ENCODE data around the gene INSC. TPM values are rescaled to one million over a fixed set of nuclear protein-coding genes. Genes with fewer than 3 reads are reported as not detected.

Gene INSC
- total and polyA plus RNA-seq, 2 experiments from 2014 or later: 1.1 to 1.2 TPM

DNA sequence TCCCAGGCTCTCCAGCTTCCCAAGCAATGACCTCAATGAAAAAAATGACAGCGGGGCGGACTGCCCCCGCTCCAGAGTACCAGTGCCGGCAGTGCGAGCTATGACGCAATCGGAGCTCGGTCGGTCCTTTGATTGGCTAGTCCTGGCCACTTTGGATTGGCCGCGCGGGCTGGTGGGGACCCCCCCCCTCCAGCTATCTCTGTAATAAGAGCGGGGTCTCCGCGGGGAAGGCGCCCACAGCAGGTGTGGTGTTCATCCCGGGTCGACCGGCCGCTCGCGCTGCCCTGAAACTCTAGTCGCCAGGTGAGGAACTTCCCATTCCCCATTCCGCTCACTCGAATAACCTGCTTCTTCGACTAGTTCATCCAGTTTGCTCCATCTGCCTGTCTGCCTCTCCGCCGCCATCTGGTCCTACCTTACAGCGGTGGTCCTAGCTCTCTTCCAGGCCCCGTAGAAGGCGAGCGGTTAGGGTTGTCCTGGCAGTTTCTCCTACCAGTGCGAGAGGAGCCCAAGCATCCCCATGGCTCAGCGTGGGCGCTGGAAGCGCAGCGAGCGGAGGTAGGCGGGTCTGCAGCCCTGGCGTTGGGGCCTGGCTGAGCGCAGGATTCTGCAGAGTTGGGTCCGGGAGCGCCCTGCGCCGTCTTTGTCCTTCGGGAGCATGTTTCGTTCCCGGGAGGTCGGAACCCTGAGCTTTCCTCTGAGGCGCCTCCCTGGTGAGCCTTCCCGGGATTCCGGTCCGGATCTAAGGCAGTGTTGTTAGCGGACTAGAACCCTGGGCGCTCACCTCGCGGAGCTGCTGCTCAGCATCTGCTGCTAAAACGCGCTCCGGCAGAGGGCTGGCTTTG is 41.1 kb upstream of the INSC start, which contains the start of gene CALCB:
Gene CALCB, plus strand, starts transcription at position 233 of the 845 bp plus-strand sequence. CDS start 1,126 bp downstream, outside the sequence.
- DNase-seq: peak; percentile 55
- Histone ChIP-seq H3K27me3 (replicated peaks; ENCODE audit: insufficient read depth) (peaks cover 22% of the 10 kb centered on the region), H3F3A (ENCODE audit: insufficient read depth) (no peaks in the 10 kb centered on the region), H3K4me1 (ENCODE audit: insufficient read depth) (peaks cover 11% of the 10 kb centered on the region; the same call in 1 of the 2 replicates), H3K9ac (no peak within 1 kb of the TSS), H3K9me2 (ENCODE audit: insufficient read depth) (no peaks in the 10 kb centered on the region), H2AFZ (peak within 1 kb of the TSS; percentile 74), H3K4me2 (ENCODE audit: unreplicated experiment) (peak within 1 kb of the TSS; percentile 57), H4K20me1 (ENCODE audit: insufficient read depth) (no peaks in the 10 kb centered on the region), H3K9me3 (ENCODE audit: low read depth) (no peaks in the 10 kb centered on the region), H3K4me3 (peak within 1 kb of the TSS; percentile 63), H3K79me2 (ENCODE audit: insufficient read depth) (no peaks in the 10 kb centered on the region), H3K27ac (no peak within 1 kb of the TSS), H3K36me3 (ENCODE audit: low read depth) (no peaks in the 10 kb centered on the region)
- in situ Hi-C loops (cut with MboI): loop anchor here (10.0 kb wide), 1 partner anchor 159 kb away; no protein-coding TSS in a partner anchor
- 4 to 5% methylated on average over 53 to 59 of the region's 60 CpGs for WGBS, 2 experiments (ENCODE audit: low coverage in 1 of 2, low lambda C conversion rate in 2 of 2, missing lambda C conversion rate in 2 of 2)
- no peak for TF ChIP-seq EZH2 (IDR thresholded peaks at IDR 0.05; ENCODE audit: insufficient read depth, poor library complexity, severe bottlenecking)
- TF ChIP-seq EZH2phosphoT487 (IDR thresholded peaks at IDR 0.05; ENCODE audit: insufficient read depth, low read depth): no peak

- H3K36me3 ChIP-seq (ENCODE audit: low read depth): no peaks in the 10 kb centered on the region
- no peak overlapping the region for H3K27ac ChIP-seq
- no peak overlapping the region for H3K9ac ChIP-seq
- H2AFZ ChIP-seq: peak overlapping the region; percentile 74
- H3K4me2 ChIP-seq (ENCODE audit: unreplicated experiment): peak overlapping the region; percentile 57
- peaks cover 11% of the 10 kb centered on the region; the same call in 1 of the 2 replicates for H3K4me1 ChIP-seq (ENCODE audit: insufficient read depth)
- H3K27me3 ChIP-seq (replicated peaks; ENCODE audit: insufficient read depth): peaks cover 22% of the 10 kb centered on the region
- DNase-seq: peak; percentile 87
- no peaks in the 10 kb centered on the region for H3K9me2 ChIP-seq (ENCODE audit: insufficient read depth)
- in situ Hi-C loops (cut with MboI): loop anchor here (10.0 kb wide), 1 partner anchor 160 kb away; no protein-coding TSS in a partner anchor
- no peaks in the 10 kb centered on the region for H4K20me1 ChIP-seq (ENCODE audit: insufficient read depth)
- no peaks in the 10 kb centered on the region for H3K9me3 ChIP-seq (ENCODE audit: low read depth)
- 1 to 2% methylated on average over 33 of the region's 33 CpGs for WGBS, 2 experiments (ENCODE audit: low coverage in 1 of 2, low lambda C conversion rate in 2 of 2, missing lambda C conversion rate in 2 of 2)
- peak overlapping the region; percentile 63 for H3K4me3 ChIP-seq
- no peaks in the 10 kb centered on the region for H3F3A ChIP-seq (ENCODE audit: insufficient read depth)
- H3K79me2 ChIP-seq (ENCODE audit: insufficient read depth): no peaks in the 10 kb centered on the region
- TF ChIP-seq EZH2phosphoT487 (IDR thresholded peaks at IDR 0.05; ENCODE audit: insufficient read depth, low read depth) (no peak), EZH2 (IDR thresholded peaks at IDR 0.05; ENCODE audit: insufficient read depth, poor library complexity, severe bottlenecking) (peak; percentile 2)
Observed at GRCh38 chr11:15074206-15075161, 40.2 kb upstream of the INSC start.

GRCh38 chr11:15075162-15075526 is 39.6 kb upstream of the INSC start:
- no peaks in the 10 kb centered on the region for H3K9me2 ChIP-seq (ENCODE audit: insufficient read depth)
- WGBS, 2 experiments (ENCODE audit: low coverage in 1 of 2, low lambda C conversion rate in 2 of 2, missing lambda C conversion rate in 2 of 2): 18 to 22% methylated on average over 4 of the region's 4 CpGs
- H3K36me3 ChIP-seq (ENCODE audit: low read depth): no peaks in the 10 kb centered on the region
- H3K4me1 ChIP-seq (ENCODE audit: insufficient read depth): peaks cover 11% of the 10 kb centered on the region; the same call in 1 of the 2 replicates
- no peak for TF ChIP-seq EZH2phosphoT487 (IDR thresholded peaks at IDR 0.05; ENCODE audit: insufficient read depth, low read depth)
- no peak for TF ChIP-seq EZH2 (IDR thresholded peaks at IDR 0.05; ENCODE audit: insufficient read depth, poor library complexity, severe bottlenecking)
- H3K79me2 ChIP-seq (ENCODE audit: insufficient read depth): no peaks in the 10 kb centered on the region
- no peaks in the 10 kb centered on the region for H3K9me3 ChIP-seq (ENCODE audit: low read depth)
- in situ Hi-C loops (cut with MboI): loop anchor here (10.0 kb wide), 1 partner anchor 160 kb away; no protein-coding TSS in a partner anchor
- H2AFZ ChIP-seq: no peak overlapping the region
- no peak overlapping the region for H3K4me3 ChIP-seq
- H3K27ac ChIP-seq: no peak overlapping the region
- H3K9ac ChIP-seq: no peak overlapping the region
- H3K4me2 ChIP-seq (ENCODE audit: unreplicated experiment): no peak overlapping the region
- no peak for DNase-seq
- no peaks in the 10 kb centered on the region for H3F3A ChIP-seq (ENCODE audit: insufficient read depth)
- H4K20me1 ChIP-seq (ENCODE audit: insufficient read depth): no peaks in the 10 kb centered on the region
- H3K27me3 ChIP-seq (replicated peaks; ENCODE audit: insufficient read depth): peaks cover 26% of the 10 kb centered on the region

- H3K36me3 ChIP-seq (ENCODE audit: low read depth): no peaks in the 10 kb centered on the region
- H4K20me1 ChIP-seq (ENCODE audit: insufficient read depth): no peaks in the 10 kb centered on the region
- no peak for DNase-seq
- H3K79me2 ChIP-seq (ENCODE audit: insufficient read depth): no peaks in the 10 kb centered on the region
- TF ChIP-seq EZH2 (IDR thresholded peaks at IDR 0.05; ENCODE audit: insufficient read depth, poor library complexity, severe bottlenecking): no peak
- TF ChIP-seq EZH2phosphoT487 (IDR thresholded peaks at IDR 0.05; ENCODE audit: insufficient read depth, low read depth): no peak
- in situ Hi-C loops (cut with MboI): no loop called here
- peaks cover 23% of the 10 kb centered on the region for H3K27me3 ChIP-seq (replicated peaks; ENCODE audit: insufficient read depth)
- H3K9me2 ChIP-seq (ENCODE audit: insufficient read depth): no peaks in the 10 kb centered on the region
- H2AFZ ChIP-seq: no peak overlapping the region
- H3K9ac ChIP-seq: no peak overlapping the region
- H3K9me3 ChIP-seq (ENCODE audit: low read depth): no peaks in the 10 kb centered on the region
- H3K27ac ChIP-seq: no peak overlapping the region
- no peak overlapping the region for H3K4me2 ChIP-seq (ENCODE audit: unreplicated experiment)
- H3K4me3 ChIP-seq: no peak overlapping the region
- peaks cover 6% of the 10 kb centered on the region; the same call in 1 of the 2 replicates for H3K4me1 ChIP-seq (ENCODE audit: insufficient read depth)
- H3F3A ChIP-seq (ENCODE audit: insufficient read depth): no peaks in the 10 kb centered on the region
Observed at GRCh38 chr11:15091175-15091574, 23.5 kb upstream of the INSC start.

All from GM23248 (cell line).